BLaER1 treated with 17β-estradiol and CSF1 and Interleukin-3, amounts not matched to agents 10 nM and 100 nM (cell line): ENCODE measurements around the gene UVRAG.
A peak's percentile ranks its signal among the peaks of the same experiment; 100 is the strongest.
"Not testable (repeated sequence)": the region's sequence is repeated elsewhere in the genome, so short reads cannot be mapped to it uniquely, and the experiment has no call there.

ENCODE experiments used
- H3K27ac ChIP-seq, 11 experiments: shearing (Covaris generic); formaldehyde crosslinking; 2 replicates each; pipeline ENCODE4 v1.8.1; 2022
- H3K27me3 ChIP-seq, 11 experiments: shearing (Covaris generic); formaldehyde crosslinking; 2 replicates each; pipeline ENCODE4 v1.8.1; 2022
- H3K36me3 ChIP-seq, 11 experiments: shearing (Covaris generic); formaldehyde crosslinking; 2 replicates each; pipeline ENCODE4 v1.8.1; 2022
- H3K4me1 ChIP-seq, 10 experiments: shearing (Covaris generic); formaldehyde crosslinking; 2 replicates each; pipeline ENCODE4 v1.8.1; 2022
- H3K4me2 ChIP-seq, 11 experiments: shearing (Covaris generic); formaldehyde crosslinking; 2 replicates each; pipeline ENCODE4 v1.8.1; 2022
- H3K4me3 ChIP-seq, 10 experiments: shearing (Covaris generic); formaldehyde crosslinking; 2 replicates each; pipeline ENCODE4 v1.8.1; 2022
- H3K9ac ChIP-seq, 11 experiments: shearing (Covaris generic); formaldehyde crosslinking; 2 replicates each; pipeline ENCODE4 v1.8.1; 2022
- H3K9me3 ChIP-seq, 11 experiments: shearing (Covaris generic); formaldehyde crosslinking; replicated peaks in 1 of 11; 2 replicates each; pipeline ENCODE4 v1.8.1; 2022
- H4K20me1 ChIP-seq, 11 experiments: shearing (Covaris generic); formaldehyde crosslinking; 2 replicates each; pipeline ENCODE4 v1.8.1; 2022
- Cebpa-rat ChIP-seq, 11 experiments: shearing (Covaris generic); IDR thresholded peaks; 2 replicates each; pipeline ENCODE4 v1.8.1; 2022

UVRAG gene

GRCh38 chr11:76071090-76071489, 256.1 kb downstream of the UVRAG start:
- Histone ChIP-seq H3K4me3 (no peak overlapping the region), H3K9ac (no peak overlapping the region), H3K4me2 (peak overlapping the region in 4 of 11 experiments; percentile 3 to 20 (median 15); a peak in 5 of 22 replicates), H3K27ac (0 out of 22 replicates have a peak overlapping the region, but pooled peaks of 1 of the 11 experiments have one; percentile 20), H3K36me3 (peaks cover 20 to 48% (median 29%) of the 10 kb centered on the region in 11 experiments), H3K27me3 (no peaks in the 10 kb centered on the region), H4K20me1 (no peaks in the 10 kb centered on the region), H3K4me1 (peaks cover 13 to 38% (median 32%) of the 10 kb centered on the region in 10 experiments), H3K9me3 (peaks cover 0 to 6% (median 2%) of the 10 kb centered on the region in 11 experiments; a peak in 14 of 22 replicates)
- no peak for TF ChIP-seq Cebpa-rat (IDR thresholded peaks at IDR 0.05)

GRCh38 chr11:76073724-76074123, 258.7 kb downstream of the UVRAG start:
- Histone ChIP-seq H3K9me3 (peaks cover 0 to 13% (median 7%) of the 10 kb centered on the region in 11 experiments; a peak in 14 of 22 replicates), H4K20me1 (no peaks in the 10 kb centered on the region), H3K4me3 (no peak overlapping the region), H3K9ac (no peak overlapping the region), H3K4me1 (peaks cover 24 to 63% (median 50%) of the 10 kb centered on the region in 10 experiments), H3K4me2 (peak overlapping the region in 7 of 11 experiments; percentile 20 to 79 (median 70); a peak in 11 of 22 replicates), H3K27me3 (no peaks in the 10 kb centered on the region), H3K36me3 (peaks cover 0 to 22% (median 6%) of the 10 kb centered on the region in 11 experiments; a peak in 10 of 22 replicates), H3K27ac (no peak overlapping the region; a peak in 2 of 22 replicates)
- TF ChIP-seq Cebpa-rat (IDR thresholded peaks at IDR 0.05) = no peak

GRCh38 chr11:76074148-76075095, 259.4 kb downstream of the UVRAG start:
- TF ChIP-seq Cebpa-rat (IDR thresholded peaks at IDR 0.05) = no peak
- H3K27ac ChIP-seq = peak overlapping the region in 7 of 11 experiments; percentile 21 to 54 (median 34); a peak in 11 of 22 replicates

GRCh38 chr11:76075716-76076115, 260.7 kb downstream of the UVRAG start:
- peak overlapping the region in 1 of 11 experiments; percentile 45; a peak in 1 of 22 replicates for H3K27ac ChIP-seq
- H4K20me1 ChIP-seq = no peaks in the 10 kb centered on the region
- H3K27me3 ChIP-seq = no peaks in the 10 kb centered on the region
- H3K4me2 ChIP-seq = peak overlapping the region in 8 of 11 experiments; percentile 66 to 79 (median 72); a peak in 14 of 22 replicates
- H3K4me1 ChIP-seq = peaks cover 24 to 80% (median 58%) of the 10 kb centered on the region in 10 experiments
- H3K4me3 ChIP-seq = no peak overlapping the region
- H3K9ac ChIP-seq = no peak overlapping the region
- H3K9me3 ChIP-seq = peaks cover 0 to 13% (median 7%) of the 10 kb centered on the region in 11 experiments; a peak in 14 of 22 replicates
- H3K36me3 ChIP-seq = peaks cover 0 to 9% (median 3%) of the 10 kb centered on the region in 11 experiments; a peak in 7 of 22 replicates
- TF ChIP-seq Cebpa-rat (IDR thresholded peaks at IDR 0.05) = no peak

More at GRCh38 chr11:76074148-76075095, 259.4 kb downstream of the UVRAG start:
- no peaks in the 10 kb centered on the region for H3K27me3 ChIP-seq
- H3K9ac ChIP-seq = peak overlapping the region in 3 of 11 experiments; percentile 3 to 13 (median 7); a peak in 1 of 22 replicates
- H3K4me3 ChIP-seq = peak overlapping the region in 1 of 10 experiments; percentile 16; a peak in 1 of 20 replicates
- H4K20me1 ChIP-seq = no peaks in the 10 kb centered on the region
- peaks cover 0 to 13% (median 7%) of the 10 kb centered on the region in 11 experiments; a peak in 14 of 22 replicates for H3K9me3 ChIP-seq
- H3K4me2 ChIP-seq = peak overlapping the region; percentile 60 to 79 (median 71)
- H3K4me1 ChIP-seq = peaks cover 24 to 70% (median 52%) of the 10 kb centered on the region in 10 experiments
- H3K36me3 ChIP-seq = peaks cover 0 to 15% (median 5%) of the 10 kb centered on the region in 11 experiments; a peak in 9 of 22 replicates

- Histone ChIP-seq H3K4me1 (peaks cover 24 to 80% (median 57%) of the 10 kb centered on the region in 10 experiments), H3K27ac (0 out of 22 replicates have a peak overlapping the region, but pooled peaks of 1 of the 11 experiments have one; percentile 16), H3K9me3 (peaks cover 0 to 13% (median 7%) of the 10 kb centered on the region in 11 experiments; a peak in 14 of 22 replicates), H3K4me2 (peak overlapping the region in 5 of 11 experiments; percentile 36 to 79 (median 72); a peak in 7 of 22 replicates)
- not testable (repeated sequence) for H3K9ac ChIP-seq, H3K36me3 ChIP-seq, H4K20me1 ChIP-seq, H3K4me3 ChIP-seq, H3K27me3 ChIP-seq
Observed at GRCh38 chr11:76076253-76076652, 261.2 kb downstream of the UVRAG start.

- peaks cover 0 to 13% (median 7%) of the 10 kb centered on the region in 11 experiments; a peak in 14 of 22 replicates for H3K9me3 ChIP-seq
- H3K27ac ChIP-seq = peak overlapping the region in 1 of 11 experiments; percentile 73; a peak in 2 of 22 replicates
- H3K9ac ChIP-seq = no peak overlapping the region
- TF ChIP-seq Cebpa-rat (IDR thresholded peaks at IDR 0.05) = no peak
- H3K27me3 ChIP-seq = no peaks in the 10 kb centered on the region
- H3K4me1 ChIP-seq = peaks cover 24 to 78% (median 57%) of the 10 kb centered on the region in 10 experiments
- H3K36me3 ChIP-seq = peaks cover 0 to 9% (median 3%) of the 10 kb centered on the region in 11 experiments; a peak in 7 of 22 replicates
- H3K4me2 ChIP-seq = peak overlapping the region in 5 of 11 experiments; percentile 14 to 79 (median 36); a peak in 6 of 22 replicates
- no peak overlapping the region for H3K4me3 ChIP-seq
- H4K20me1 ChIP-seq = no peaks in the 10 kb centered on the region
Observed at GRCh38 chr11:76076749-76077148, 261.7 kb downstream of the UVRAG start.

- H3K9me3 ChIP-seq = peaks cover 0 to 13% (median 7%) of the 10 kb centered on the region in 11 experiments; a peak in 14 of 22 replicates
- peak overlapping the region in 8 of 11 experiments; percentile 4 to 57 (median 42); a peak in 7 of 22 replicates for H3K9ac ChIP-seq
- H4K20me1 ChIP-seq = no peaks in the 10 kb centered on the region
- no peaks in the 10 kb centered on the region for H3K27me3 ChIP-seq
- TF ChIP-seq Cebpa-rat (IDR thresholded peaks at IDR 0.05) = no peak
- peak overlapping the region; percentile 42 to 80 (median 66) for H3K4me2 ChIP-seq
- peaks cover 24 to 78% (median 57%) of the 10 kb centered on the region in 10 experiments for H3K4me1 ChIP-seq
- H3K27ac ChIP-seq = peak overlapping the region in 9 of 11 experiments; percentile 20 to 75 (median 65); a peak in 16 of 22 replicates
- peak overlapping the region in 4 of 10 experiments; percentile 2 to 48 (median 20); a peak in 4 of 20 replicates for H3K4me3 ChIP-seq
- H3K36me3 ChIP-seq = peaks cover 0 to 9% (median 3%) of the 10 kb centered on the region in 11 experiments; a peak in 5 of 22 replicates
Observed at GRCh38 chr11:76077575-76078150, 262.7 kb downstream of the UVRAG start.

GRCh38 chr11:76081084-76081483, 266.1 kb downstream of the UVRAG start:
- H3K27me3 ChIP-seq, H3K4me3 ChIP-seq, H4K20me1 ChIP-seq, H3K9ac ChIP-seq, H3K36me3 ChIP-seq, H3K9me3 ChIP-seq: not testable (repeated sequence)
- Histone ChIP-seq H3K4me2 (peak overlapping the region in 7 of 11 experiments; percentile 32 to 63 (median 58); a peak in 13 of 22 replicates), H3K27ac (peak overlapping the region in 1 of 11 experiments; percentile 10; a peak in 3 of 22 replicates), H3K4me1 (peaks cover 11 to 52% (median 30%) of the 10 kb centered on the region in 10 experiments)
- peak in 5 of 11 experiments; percentile 16 to 56 (median 35); a peak in 4 of 22 replicates for TF ChIP-seq Cebpa-rat (IDR thresholded peaks at IDR 0.05)
